PC-3 (cell line): ENCODE data around the gene BARHL1. TPM values are rescaled to one million over a fixed set of nuclear protein-coding genes. Genes with fewer than 3 reads are reported as not detected.

Experiments
- ATAC-seq: fragments of 200-7000 bp; cut with Tn5 transposase; 2 replicates; pipeline ENCODE4 v1.9.1; 2020; ENCODE audit warnings: mild to moderate bottlenecking, moderate library complexity
- BruUV-seq: library from RNA; stranded (reverse); fragments of 400-500 nt; replicated peaks from 2 replicates; lab custom pipeline; 2021; lab: Mats Ljungman, UMichigan
- CTCF ChIA-PET: fragments of 300-600 bp; sonication (Branson Sonifier 250); formaldehyde crosslinking; loops from one replicate; lab custom pipeline; 2022; ENCODE audit warnings: antibody characterized with exemption; lab: Charles Lee
- POLR2A ChIA-PET: fragments of 300-600 bp; sonication (Branson Sonifier 250); formaldehyde crosslinking; loops from one replicate; lab custom pipeline; 2022; ENCODE audit warnings: antibody characterized with exemption; ENCODE audit not compliant: unreplicated experiment; lab: Charles Lee
- DNase-seq: peaks from one replicate; pipeline ENCODE4 v3.0.0-alpha.2; 2015
- H2AFZ ChIP-seq: fragments of 300-600 bp; sonication (generic); 2 replicates; pipeline ENCODE4 v1.6.0; 2016; ENCODE audit warnings: antibody characterized with exemption, low read length
- H3F3A ChIP-seq: fragments of 300-600 bp; sonication (generic); one replicate; pipeline ENCODE4 v1.6.0; 2017; ENCODE audit warnings: antibody characterized with exemption, low read length, control low read depth, mild to moderate bottlenecking; ENCODE audit not compliant: unreplicated experiment
- H3K27ac ChIP-seq: fragments of 300-600 bp; sonication (generic); 2 replicates; pipeline ENCODE4 v1.5.1; 2016; ENCODE audit warnings: mild to moderate bottlenecking, low read length
- H3K27me3 ChIP-seq: fragments of 300-600 bp; sonication (generic); 2 replicates; pipeline ENCODE4 v1.6.1; 2016; ENCODE audit warnings: low read length, mixed read lengths
- H3K36me3 ChIP-seq: fragments of 300-600 bp; sonication (generic); 2 replicates; pipeline ENCODE4 v1.6.1; 2016; ENCODE audit warnings: low read depth, mixed run types, low read length, mixed read lengths
- H3K4me1 ChIP-seq: fragments of 300-600 bp; sonication (generic); 2 replicates; pipeline ENCODE4 v1.5.1; 2016; ENCODE audit warnings: low read length; ENCODE audit not compliant: insufficient read depth
- H3K4me2 ChIP-seq: fragments of 300-600 bp; sonication (generic); 2 replicates; pipeline ENCODE4 v1.6.0; 2016; ENCODE audit warnings: low read length
- H3K4me3 ChIP-seq: fragments of 300-600 bp; sonication (generic); 2 replicates; pipeline ENCODE4 v1.5.1; 2016; ENCODE audit warnings: mild to moderate bottlenecking, low read length, mixed read lengths
- H3K79me2 ChIP-seq: fragments of 300-600 bp; sonication (generic); 2 replicates; pipeline ENCODE4 v1.6.1; 2017; ENCODE audit warnings: low read length, mixed read lengths
- H3K9ac ChIP-seq: fragments of 300-600 bp; sonication (generic); 2 replicates; pipeline ENCODE4 v1.6.0; 2016; ENCODE audit warnings: mild to moderate bottlenecking, low read length
- H3K9me2 ChIP-seq: fragments of 300-600 bp; sonication (generic); replicated peaks from 2 replicates; pipeline ENCODE4 v1.6.1; 2016; ENCODE audit warnings: mixed run types, low read length, mixed read lengths
- H3K9me3 ChIP-seq: fragments of 300-600 bp; sonication (generic); 2 replicates; pipeline ENCODE4 v1.6.1; 2016; ENCODE audit warnings: low read length, mixed read lengths
- H4K20me1 ChIP-seq: fragments of 300-600 bp; sonication (generic); 2 replicates; pipeline ENCODE4 v1.6.1; 2016; ENCODE audit warnings: low read length, mixed read lengths
- EZH2 ChIP-seq: fragments of 300-600 bp; sonication (generic); IDR thresholded peaks from one replicate; pipeline ENCODE4 v1.6.1; 2017; ENCODE audit warnings: antibody characterized with exemption, mild to moderate bottlenecking, low read length; ENCODE audit not compliant: unreplicated experiment
- EZH2phosphoT487 ChIP-seq: fragments of 300-600 bp; sonication (generic); IDR thresholded peaks from 2 replicates; pipeline ENCODE4 v1.6.1; 2018; ENCODE audit warnings: mild to moderate bottlenecking, antibody characterized with exemption, low read length, borderline replicate concordance
- intact Hi-C: fragments of 100-400 bp; cut with micrococcal nuclease; formaldehyde crosslinking; loops from 2 replicates; pipeline ENCODE4 v1.9.0; 2023
- total RNA-seq: library from RNA; depleted of rRNA; stranded (reverse); fragments of >200 nt; gene quantifications from 2 replicates; pipeline ENCODE4 v1.2.3, GENCODE V29; 2014
- TF ChIP-seq, protein P1 (sequence below): fragments of 300-600 bp; sonication (generic); conservative IDR thresholded peaks from 2 replicates; pipeline ENCODE4 v1.5.1; 2017; ENCODE audit warnings: antibody characterized with exemption, low read depth, mild to moderate bottlenecking, low read length

Gene BARHL1
- total RNA-seq, 1 experiment from 2014 or later, result not detected

DNA sequence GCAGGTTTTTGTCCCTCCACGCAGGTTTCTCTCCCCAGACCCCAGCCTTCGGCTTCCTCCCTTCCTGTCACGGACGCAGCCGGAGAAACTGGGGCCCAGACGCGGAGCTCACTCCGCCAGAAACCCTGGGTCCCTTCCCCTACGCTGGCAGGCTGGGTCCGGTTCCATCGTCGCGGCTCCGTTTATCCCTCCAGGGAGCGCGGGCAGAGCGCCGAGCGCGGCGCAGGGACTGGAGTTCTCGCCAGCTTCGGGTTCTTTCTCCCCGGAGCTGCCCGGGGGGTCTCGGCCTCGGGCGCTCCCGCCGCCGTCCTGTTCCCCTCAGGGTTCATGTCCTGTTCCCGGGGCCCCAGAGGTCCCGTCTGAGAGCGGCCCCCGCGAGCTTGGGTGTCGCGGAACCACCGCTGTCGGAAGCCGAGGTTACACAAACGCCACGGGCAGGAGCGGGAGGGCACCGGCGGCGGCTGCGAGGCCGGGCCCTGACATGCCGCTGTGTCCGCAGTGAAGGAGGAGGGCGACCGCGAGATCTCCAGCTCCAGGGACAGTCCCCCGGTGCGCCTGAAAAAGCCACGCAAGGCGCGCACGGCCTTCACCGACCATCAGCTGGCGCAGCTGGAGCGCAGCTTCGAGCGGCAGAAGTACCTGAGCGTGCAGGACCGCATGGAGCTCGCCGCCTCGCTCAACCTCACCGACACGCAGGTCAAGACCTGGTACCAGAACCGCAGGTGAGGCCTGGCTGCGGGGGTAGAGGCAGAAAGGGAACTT lies 4.6 kb downstream of the BARHL1 start:
- no peak for ATAC-seq
- no peaks in the 10 kb centered on the region for H3K79me2 ChIP-seq
- ChIA-PET POLR2A (no interaction called here), CTCF (no interaction called here)
- no TSS peak for BruUV-seq
- H3K9ac ChIP-seq, result no peak overlapping the region
- H3K4me2 ChIP-seq, result no peak overlapping the region
- no peaks in the 10 kb centered on the region for H3K36me3 ChIP-seq
- H3K9me3 ChIP-seq, result no peaks in the 10 kb centered on the region
- H3K9me2 ChIP-seq, result no peaks in the 10 kb centered on the region
- H3K4me3 ChIP-seq, result no peak overlapping the region
- no peaks in the 10 kb centered on the region for H3F3A ChIP-seq
- TF ChIP-seq EZH2 (no peak), EZH2phosphoT487 (no peak)
- TF ChIP-seq, protein P1, sequence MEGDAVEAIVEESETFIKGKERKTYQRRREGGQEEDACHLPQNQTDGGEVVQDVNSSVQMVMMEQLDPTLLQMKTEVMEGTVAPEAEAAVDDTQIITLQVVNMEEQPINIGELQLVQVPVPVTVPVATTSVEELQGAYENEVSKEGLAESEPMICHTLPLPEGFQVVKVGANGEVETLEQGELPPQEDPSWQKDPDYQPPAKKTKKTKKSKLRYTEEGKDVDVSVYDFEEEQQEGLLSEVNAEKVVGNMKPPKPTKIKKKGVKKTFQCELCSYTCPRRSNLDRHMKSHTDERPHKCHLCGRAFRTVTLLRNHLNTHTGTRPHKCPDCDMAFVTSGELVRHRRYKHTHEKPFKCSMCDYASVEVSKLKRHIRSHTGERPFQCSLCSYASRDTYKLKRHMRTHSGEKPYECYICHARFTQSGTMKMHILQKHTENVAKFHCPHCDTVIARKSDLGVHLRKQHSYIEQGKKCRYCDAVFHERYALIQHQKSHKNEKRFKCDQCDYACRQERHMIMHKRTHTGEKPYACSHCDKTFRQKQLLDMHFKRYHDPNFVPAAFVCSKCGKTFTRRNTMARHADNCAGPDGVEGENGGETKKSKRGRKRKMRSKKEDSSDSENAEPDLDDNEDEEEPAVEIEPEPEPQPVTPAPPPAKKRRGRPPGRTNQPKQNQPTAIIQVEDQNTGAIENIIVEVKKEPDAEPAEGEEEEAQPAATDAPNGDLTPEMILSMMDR, result no peak
- no peaks in the 10 kb centered on the region for H3K4me1 ChIP-seq
- H3K27me3 ChIP-seq, result no peaks in the 10 kb centered on the region
- H3K27ac ChIP-seq, result no peak overlapping the region
- intact Hi-C loops, result no loop called here
- DNase-seq, result no peak
- H2AFZ ChIP-seq, result no peak overlapping the region
- H4K20me1 ChIP-seq, result no peaks in the 10 kb centered on the region

DNA sequence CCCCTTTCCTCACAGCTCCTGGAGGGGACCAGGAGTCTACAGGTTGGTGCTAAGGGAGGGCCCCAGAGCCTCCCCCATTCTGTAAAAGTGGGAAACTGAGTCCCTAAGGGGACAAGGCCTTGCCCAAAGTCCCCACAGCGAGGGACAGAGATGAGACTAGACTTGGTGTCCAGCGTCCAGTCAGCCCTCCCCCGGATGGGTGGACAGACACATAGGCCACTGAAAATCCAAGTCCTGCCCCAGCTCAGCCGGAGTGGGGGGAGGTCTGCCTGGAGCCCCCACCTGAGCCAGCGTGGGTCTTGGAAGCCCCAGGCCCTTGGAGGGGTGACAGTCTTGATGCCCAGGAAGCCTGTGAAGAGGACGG lies 5.2 kb downstream of the BARHL1 start:
- POLR2A ChIA-PET, result no interaction called here

DNA sequence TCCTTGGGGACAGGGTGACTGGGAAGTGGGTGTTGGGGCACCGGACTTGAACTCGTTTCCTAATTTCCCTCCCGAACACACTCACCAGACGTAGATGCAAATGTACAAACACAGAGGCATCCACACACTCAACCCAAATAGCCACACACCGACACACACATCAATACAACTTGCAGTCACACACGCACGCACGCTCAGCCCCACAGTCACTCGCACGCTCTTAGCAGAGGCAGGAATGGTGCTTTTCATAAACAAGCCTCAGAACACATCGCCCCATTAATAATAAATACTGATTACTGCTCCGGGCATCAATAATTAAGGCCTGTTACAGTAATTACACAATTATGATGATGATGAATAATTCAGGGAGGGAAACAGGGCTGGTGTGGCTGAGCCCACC lies 5.7 kb downstream of the BARHL1 start:
- Histone ChIP-seq H3F3A (no peaks in the 10 kb centered on the region), H3K9me2 (no peaks in the 10 kb centered on the region), H2AFZ (no peak overlapping the region), H4K20me1 (no peaks in the 10 kb centered on the region), H3K79me2 (no peaks in the 10 kb centered on the region), H3K4me3 (no peak overlapping the region), H3K27me3 (no peaks in the 10 kb centered on the region), H3K36me3 (no peaks in the 10 kb centered on the region; the same call in 1 of the 2 replicates), H3K27ac (no peak overlapping the region), H3K4me2 (no peak overlapping the region), H3K9me3 (no peaks in the 10 kb centered on the region), H3K9ac (no peak overlapping the region), H3K4me1 (no peaks in the 10 kb centered on the region)
- intact Hi-C loops, result no loop called here
- POLR2A ChIA-PET, result no interaction called here
- BruUV-seq, result no TSS peak
- ATAC-seq (no peak), DNase-seq (no peak)
- CTCF ChIA-PET, result no interaction called here
- TF ChIP-seq EZH2 (no peak), EZH2phosphoT487 (no peak)
- TF ChIP-seq, protein P1, result no peak

More for the DNA sequence above, 5.2 kb downstream of the BARHL1 start:
- H3K79me2 ChIP-seq, result no peaks in the 10 kb centered on the region
- ATAC-seq (no peak), DNase-seq (no peak)
- no peak overlapping the region for H3K27ac ChIP-seq
- CTCF ChIA-PET, result no interaction called here
- no peaks in the 10 kb centered on the region for H4K20me1 ChIP-seq
- no peak overlapping the region for H3K4me3 ChIP-seq
- intact Hi-C loops, result no loop called here
- H3K4me2 ChIP-seq, result no peak overlapping the region
- BruUV-seq, result no TSS peak
- H3K4me1 ChIP-seq, result no peaks in the 10 kb centered on the region
- no peaks in the 10 kb centered on the region for H3K9me3 ChIP-seq
- H3K27me3 ChIP-seq, result no peaks in the 10 kb centered on the region
- H3K36me3 ChIP-seq, result no peaks in the 10 kb centered on the region
- no peak overlapping the region for H2AFZ ChIP-seq
- no peak overlapping the region for H3K9ac ChIP-seq
- no peaks in the 10 kb centered on the region for H3F3A ChIP-seq
- TF ChIP-seq EZH2 (no peak), EZH2phosphoT487 (no peak)
- TF ChIP-seq, protein P1, result no peak
- no peaks in the 10 kb centered on the region for H3K9me2 ChIP-seq
